HG02970 (cell line): ENCODE measurements around the gene MPRIP.
"Not testable (repeated sequence)": the region's sequence is repeated elsewhere in the genome, so short reads cannot be mapped to it uniquely, and the experiment has no call there.

Experiments used
- ATAC-seq: cut with Tn5 transposase; IDR thresholded peaks from one replicate; pipeline ENCODE4 v1.9.1; 2021; ENCODE audit warnings: mild to moderate bottlenecking, moderate library complexity, moderate number of reproducible peaks; ENCODE audit not compliant: unreplicated experiment, low FRiP score

Gene MPRIP

DNA sequence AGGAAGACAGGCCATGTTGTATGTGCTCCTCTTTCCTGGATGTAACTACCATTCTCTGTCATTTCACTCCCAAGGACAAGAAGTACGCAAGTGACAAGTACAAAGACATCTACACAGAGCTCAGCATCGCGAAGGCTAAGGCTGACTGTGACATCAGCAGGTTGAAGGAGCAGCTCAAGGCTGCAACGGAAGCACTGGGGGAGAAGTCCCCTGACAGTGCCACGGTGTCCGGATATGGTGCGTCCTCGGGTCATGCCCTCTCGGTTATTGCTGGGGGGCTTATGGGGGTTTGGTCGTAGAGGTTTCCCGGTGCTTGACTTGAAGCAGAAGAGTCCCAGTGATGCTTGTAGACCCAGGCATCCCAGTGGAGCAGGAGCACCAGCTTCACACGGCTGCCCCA lies 134.9 kb downstream of the MPRIP start:
- no peak for ATAC-seq

DNA sequence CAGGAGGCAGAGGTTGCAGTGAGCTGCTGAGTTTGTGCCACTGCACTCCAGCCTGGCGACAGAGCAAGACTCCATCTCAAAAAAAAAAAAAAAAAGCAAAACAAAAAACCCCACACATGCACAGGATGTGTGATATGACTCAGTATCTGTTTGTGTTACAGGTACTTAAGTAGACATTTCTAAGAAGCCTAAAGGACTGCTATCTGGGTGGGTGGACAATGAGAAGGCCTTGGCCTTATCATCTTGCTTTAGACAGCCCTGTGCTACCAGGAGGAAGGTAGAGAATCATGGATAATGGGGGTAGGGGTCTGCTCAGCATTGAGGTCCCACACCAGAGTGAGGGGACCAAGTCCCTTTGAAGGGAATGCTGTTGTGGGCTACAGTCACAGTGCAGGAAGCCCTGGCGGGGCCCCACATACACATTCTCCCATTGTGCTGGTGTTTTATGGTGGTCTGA lies 137.1 kb downstream of the MPRIP start:
- no peak for ATAC-seq

DNA sequence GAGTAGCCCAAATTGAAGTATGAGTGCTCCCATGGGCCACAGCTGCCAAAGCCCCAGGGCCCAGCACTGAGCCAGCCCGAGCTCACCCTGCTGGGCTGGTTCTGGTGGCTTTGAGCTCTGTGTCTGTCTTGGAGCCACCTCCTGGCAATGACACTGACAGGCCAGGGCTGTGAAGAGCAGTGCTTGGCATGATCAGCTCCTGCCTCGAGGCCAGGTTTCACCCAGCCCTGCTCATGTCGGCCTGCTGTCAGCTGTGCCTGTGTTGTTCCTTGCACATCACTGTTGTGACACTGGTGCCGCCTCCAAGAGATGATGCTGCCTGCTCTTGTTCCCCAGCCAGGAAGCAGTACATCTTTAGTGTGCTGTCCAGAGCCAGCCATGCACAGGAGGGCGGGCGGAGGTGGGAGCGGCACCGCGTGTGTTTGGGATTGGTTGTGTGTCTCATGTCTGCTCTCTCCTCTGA lies 137.9 kb downstream of the MPRIP start:
- ATAC-seq = no peak

DNA sequence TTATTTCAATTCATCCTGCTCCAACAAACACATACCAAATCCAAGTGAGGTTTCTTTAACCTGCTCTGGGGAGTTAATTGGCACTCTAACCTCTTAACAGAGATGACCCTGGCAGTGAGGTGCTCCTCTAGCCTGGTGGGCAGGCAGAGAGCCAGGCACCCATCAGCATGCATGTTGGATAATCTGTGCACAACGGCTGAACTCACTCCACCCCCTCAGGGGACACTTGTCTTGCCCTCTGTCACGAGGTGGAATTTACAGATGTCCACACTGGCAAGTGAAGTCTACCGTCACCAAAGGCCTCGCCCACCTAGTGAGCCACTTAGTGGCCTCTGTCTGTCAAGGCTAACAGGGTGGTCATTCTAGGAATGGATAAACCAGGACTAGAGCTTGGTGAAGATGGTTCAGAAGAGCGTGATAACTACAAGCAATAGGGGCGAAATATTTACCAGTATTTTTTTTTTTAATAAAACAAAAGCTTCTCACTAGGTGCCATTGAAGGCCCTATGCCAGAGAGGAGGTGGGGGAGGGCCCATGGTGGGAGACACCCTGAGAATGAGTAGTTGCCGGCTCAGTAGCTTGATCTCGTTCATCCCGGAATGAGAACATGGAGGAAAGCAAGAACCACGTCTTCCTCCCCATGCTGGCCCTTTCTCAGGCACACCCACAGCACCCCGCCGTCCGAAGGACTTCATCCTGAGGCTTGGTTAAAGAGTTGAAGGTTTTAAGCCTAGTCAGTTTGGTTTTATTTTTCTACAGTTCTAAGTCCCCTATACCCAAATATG lies 138.7 kb downstream of the MPRIP start:
- no peak for ATAC-seq

DNA sequence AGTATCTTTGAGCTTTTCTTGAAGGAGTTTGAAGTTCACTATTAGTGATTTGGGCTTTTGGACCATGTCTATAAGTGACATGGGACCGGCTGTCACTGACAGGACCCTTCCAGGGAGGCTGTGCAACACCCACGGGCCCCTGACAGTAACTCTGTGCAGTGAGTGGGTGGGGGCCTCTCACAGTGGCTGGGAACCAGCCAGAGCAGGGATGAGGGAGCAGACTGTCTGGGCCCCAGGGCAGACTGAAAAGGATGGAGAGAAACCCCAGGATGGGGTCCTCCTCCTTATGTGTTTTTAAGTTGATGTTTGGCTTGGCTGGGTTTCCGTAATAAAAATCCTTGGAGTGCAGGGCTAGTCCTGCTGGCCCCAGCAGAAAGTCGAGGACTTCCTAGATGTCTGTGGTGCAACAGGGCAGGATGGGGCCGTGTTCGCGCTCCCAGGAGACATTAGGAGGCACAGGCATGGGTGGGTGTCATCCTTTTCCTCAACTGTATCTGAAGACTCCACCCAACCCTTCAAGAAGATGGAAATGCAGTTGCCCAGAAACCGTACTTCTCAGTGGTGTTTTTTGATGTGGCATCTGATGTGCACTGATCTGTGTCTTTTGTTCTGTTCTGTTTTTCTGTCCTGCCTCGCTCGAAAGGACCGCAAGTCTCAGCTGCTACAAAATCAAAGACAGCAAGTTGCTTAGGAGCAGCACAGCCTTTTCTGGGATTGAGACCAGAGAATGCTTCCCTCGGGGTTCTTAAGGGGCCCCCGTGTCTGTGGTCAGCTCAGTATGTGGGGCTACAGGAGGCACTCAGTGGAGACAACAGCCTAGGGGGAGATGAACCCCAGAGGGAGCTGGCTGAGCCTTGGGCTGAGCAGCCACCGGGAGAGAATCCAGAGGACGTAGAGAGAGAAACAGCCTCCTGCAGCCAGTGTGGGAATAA lies 139.7 kb downstream of the MPRIP start:
- no peak for ATAC-seq

DNA sequence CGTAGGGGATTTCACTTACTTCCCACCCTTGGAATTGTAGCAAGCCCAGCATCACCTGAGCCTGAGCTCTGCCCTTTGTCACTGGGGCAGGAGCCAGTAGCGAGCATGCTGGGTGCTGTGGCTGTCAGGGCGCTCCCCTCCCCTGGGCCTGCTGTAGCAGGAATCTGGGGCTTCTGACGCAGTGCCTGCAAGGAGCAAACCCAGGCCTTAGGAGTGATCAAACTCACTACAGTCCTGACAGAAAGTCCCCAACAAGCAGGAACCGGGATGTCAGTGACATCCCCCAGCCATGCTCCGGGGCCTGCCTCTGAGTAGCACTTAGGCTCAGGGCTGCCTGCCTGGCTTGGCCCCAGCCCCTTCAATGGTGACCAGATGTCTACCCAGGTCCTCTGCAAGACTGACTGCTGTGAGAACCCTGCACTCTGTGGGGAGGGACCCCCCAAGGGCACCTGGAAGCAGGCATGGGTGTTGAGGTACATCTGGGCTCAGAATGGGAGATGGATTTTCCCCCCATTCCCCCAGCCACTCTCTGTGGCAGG lies 140.4 kb downstream of the MPRIP start:
- ATAC-seq = no peak

DNA sequence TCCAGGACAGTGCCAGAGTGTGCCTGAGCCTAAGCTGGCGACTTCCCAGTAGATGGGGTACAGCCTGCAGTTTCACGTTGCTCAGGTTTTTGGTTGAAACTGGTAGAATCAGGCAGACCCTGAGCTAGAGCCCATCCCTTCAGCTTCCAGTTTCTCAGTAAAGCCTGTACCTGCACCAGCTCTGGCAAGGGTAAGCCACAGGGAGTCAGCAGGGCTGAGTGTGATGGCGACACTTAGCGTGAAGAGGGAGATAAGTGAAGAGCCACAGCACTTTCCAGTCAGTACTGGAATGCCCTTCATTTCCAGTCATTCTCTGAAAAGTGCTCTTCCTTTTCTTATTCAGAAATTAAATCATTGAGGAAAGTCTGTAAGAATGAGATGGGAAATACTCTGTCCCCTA lies 141.5 kb downstream of the MPRIP start:
- ATAC-seq = no peak

DNA sequence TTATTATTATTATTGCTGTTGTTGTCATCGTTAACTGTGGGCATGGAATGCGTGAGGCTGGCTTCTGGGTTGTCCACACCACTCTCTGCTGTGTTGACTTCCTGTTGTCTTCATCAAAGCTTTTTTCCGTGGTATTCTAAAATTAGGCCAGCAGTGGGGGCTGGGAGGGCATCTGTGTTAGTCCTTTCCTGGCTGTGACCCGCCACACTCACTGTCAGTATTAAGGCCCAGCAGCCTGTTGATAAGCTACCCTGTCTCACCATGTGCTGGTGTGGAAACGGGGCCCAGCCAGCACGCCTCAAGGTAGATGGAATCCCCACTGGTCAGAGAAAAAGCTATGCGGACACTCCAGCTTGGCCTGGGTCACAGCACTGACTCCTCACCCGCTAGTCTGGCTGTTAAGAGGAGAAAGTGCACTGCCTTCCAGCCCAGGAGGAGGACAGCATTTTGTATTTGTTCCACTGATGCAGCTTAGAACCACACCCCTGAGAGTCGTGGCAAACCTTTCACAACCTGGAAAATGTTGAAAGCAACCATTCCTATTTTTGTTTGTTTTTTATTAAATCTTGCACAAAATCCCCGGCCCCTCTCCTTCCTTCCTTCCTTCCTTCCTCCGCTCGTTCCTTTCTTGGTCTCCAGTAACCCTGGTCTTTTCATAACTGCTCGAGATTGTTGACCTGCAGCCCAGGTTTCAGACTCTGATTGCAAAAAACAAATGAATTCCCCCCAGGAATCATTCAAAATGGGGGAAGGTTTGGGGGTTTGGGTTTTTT lies 142.9 kb downstream of the MPRIP start:
- ATAC-seq = not testable (repeated sequence)

DNA sequence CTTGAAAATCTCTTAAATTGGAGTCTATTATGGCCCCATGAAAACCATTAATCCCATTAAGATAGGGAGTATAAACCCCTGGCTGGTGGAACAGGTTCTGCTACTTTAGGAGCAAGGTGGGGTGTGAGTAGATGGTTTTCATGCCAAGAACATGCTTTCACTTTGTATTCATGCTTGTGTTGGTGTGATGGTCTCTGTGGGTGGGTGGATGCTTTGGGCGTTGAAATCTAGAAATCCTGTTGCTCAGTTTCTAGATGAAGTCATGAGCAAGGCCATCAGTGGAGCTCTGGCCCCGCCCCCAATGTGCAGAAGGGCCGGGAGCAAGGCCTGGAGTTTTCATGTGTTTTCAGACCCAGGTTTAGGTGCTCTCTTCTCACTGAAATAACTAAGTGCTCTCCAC lies 143.8 kb downstream of the MPRIP start:
- no peak for ATAC-seq

DNA sequence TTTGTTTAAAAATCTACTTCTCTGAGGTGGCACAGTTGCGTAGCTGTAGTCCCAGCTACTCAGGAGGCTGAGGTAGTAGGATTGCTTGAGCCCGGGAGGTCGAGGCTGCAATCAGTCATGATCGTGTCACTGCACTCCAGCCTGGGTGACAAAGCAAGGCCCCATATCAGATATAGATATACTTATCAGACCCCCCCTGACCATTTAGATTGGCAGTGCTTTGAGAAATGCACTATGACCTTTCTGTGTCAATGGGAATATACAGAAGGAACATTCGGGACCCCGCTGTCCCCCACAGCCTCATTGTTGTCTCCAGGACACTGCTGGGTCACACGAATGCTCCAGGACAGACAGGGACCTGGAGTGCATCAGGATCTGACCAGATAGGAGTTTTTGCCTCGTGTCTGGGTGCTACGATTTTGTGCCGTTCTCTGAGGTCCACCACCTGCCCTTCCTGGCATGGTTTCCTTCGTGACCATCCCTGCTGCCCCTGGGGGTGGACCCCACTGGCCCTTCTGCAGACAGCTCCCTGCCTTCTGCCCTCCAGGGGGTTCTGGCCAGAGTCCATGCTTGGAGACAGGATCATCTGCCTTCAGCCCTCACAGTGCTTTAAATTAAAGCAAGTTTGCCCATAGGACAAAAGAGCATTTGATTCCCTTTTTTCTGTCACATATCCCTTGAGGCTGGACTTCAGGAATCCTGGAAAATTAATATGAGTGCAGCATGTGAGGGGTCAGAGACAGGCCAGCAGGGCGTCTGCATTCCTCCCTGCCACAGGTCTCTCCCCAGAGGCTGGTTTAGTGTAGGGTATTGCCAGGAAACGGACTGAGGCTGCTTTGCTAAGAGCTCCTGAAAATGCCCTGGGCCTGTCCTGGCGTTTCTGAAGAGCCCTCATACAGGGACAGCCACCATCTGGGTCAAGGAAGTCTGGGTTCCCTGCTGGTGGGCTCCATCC lies 144.6 kb downstream of the MPRIP start:
- ATAC-seq = no peak

DNA sequence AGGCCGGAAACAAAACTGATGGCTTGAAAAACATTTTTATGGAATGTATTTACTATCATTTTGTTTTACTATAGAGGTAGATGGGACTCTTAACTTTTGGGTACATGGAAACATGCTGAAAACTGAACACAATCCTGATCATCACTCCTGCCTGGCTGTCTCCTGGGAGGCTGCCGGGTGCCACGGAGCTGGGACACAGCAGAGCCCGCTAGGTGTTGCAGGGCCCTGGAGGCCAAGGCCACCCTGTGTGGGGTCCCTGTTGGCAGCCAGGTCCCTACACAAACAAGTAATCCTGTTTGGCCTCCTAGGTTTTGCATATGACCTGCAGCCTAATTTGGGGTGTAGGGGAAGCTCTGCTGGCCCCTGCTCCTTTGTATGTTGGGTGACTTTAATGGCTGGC lies 146.3 kb downstream of the MPRIP start:
- ATAC-seq = no peak

DNA sequence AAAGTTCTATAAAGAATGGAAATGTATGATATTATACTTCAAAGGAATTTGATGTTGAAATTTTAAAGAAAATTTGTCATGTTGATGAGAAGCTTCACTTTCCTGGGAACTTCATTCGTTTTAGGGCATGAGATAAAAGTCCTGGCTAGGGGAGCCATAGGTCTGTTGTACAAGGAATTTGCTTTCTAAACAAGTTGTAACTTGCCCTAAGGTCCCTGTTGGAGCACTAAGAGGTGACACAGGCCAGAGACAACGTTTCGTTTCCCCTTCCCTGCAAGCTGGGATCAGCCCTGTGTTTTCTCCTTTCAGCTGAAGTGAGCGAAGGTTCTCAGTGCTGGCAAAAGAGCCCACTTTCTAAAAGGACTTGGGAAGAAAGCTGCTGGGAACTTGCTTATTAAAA lies 147.3 kb downstream of the MPRIP start:
- ATAC-seq = no peak

DNA sequence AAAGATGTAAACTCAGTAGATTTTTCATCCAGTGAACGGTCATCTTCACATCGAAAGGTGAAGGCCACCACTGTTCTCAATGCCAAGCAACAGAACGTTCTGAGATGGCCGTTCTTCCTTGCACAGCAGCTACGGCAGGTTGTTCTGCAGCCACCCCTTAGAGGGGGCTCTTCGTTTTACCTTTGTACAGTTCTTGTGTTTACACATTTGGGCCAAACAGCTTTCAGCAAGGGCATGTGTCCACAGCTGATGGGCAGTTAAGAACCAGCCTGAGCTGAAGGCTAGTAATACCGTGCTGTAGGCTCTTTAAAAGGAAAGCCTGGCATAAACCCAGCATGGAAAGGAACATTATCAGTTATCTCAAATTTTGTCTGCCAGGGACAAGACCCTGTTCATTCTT lies 147.9 kb downstream of the MPRIP start:
- no peak for ATAC-seq

DNA sequence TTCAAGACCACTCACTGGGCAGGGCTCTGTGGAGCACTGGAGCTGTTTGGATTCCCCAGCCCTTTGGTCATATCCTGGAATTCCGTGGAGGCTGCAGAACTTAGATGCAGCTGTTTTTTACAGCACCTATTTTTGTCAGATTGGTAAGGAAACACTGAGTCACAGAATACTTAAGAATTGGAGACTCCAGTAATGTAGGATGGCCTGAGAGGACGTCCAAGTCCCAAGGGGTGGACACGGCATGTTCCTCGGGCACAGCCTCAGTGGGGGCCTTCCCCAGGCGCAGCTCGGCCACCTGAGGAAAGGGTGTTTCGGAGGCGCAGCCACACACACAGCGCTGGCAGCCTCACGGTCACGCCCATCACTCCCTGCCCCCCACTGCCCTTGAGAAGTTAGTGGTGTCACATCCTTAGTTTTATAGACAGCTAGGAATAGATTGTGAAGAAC lies 149.1 kb downstream of the MPRIP start:
- no peak for ATAC-seq

DNA sequence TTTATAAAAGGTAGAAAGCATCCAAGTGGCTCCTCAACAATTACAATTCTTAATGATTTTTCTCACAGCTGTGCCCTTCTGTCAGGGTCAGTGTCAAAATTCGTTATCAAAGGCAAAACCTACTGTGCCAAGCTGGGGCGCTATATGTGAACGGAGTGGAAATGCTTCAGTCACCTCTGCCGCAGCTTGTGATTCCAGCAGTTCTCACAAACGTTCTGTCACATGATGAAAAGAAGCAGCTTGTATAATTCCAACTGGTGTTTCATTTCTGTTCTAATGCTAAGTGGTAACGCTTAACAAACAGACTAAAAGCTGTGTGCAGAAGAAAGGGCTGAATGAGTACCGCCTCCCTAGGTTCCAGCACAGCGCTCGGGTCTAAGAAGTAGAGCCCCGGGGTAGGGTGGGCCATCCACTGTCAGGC lies 149.7 kb downstream of the MPRIP start:
- ATAC-seq = no peak

DNA sequence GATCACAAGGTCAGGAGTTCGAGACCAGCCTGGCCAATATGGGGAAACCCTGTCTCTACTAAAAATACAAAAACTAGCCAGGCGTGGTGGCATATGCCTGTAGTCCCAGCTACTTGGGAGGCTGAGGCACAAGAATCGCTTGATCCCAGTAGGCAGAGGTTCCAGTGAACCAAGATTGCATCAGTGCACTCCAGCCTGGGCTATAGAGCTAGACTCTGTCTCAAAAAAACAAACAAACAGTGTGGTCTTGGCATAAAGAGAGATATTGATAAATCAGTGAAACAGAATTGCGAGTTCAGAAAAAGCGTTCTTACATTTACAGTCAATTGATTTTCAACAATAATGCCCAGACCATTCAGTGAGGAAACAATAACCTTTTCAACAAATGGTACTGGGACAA lies 153.2 kb downstream of the MPRIP start:
- not testable (repeated sequence) for ATAC-seq

DNA sequence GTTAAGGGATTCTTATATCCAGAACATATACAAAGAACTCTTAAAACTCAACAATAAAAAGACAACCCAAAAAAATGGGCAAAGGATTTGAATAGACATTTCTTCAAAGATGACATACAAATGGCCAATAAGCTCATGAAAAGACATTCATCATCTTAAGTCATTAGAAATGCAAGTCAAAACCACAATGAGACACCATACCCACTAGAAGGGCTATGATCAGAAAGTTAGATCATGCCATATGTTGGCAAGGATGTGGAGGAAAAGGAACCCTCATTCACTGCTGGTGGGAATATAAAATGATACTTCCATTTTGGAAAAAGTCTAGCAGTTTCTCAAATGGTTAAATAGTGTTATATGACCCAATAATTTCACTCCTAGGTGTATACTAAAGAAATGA lies 154.5 kb downstream of the MPRIP start:
- ATAC-seq = no peak

DNA sequence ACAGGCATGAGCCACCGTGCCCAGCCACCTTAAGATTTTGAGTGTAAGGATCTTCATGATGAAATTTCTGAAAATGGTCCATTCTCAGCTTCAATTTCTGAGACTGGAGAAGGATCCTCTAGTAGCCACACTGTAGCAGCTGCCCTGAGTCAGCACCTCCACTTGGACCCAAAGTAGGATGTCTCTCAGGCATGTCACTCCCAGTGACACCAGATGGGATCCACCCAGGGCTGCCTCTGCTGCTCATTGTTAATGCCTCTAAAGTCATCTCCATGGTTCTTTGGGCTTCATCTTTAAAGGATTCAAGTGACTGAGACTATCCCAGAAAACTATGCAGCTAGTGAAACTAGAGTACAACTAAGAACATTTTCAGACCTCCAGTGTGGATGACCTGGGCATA lies 156.0 kb downstream of the MPRIP start:
- no peak for ATAC-seq

DNA sequence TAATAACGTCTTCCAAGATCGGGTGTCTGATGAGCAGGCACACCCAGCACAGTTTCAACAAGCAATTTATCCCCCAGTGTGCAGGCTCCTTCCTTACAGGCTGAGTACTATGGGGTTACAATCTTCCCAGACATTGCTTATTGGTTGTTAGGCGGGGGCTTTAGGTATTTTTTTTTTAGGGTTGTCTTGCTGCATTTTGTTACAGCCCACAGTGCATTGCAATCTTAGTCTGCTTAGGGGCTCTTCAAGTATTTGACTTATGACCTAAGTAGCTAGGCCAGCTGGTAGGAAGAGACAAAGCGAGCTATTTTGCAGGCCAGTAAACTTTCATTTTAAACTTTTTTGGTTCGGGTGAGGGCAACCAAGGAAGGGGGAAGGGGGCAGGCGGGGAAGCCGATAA lies 158.1 kb downstream of the MPRIP start:
- no peak for ATAC-seq
